Stimulated activated CD4-positive, alpha-beta T cell treated with anti-CD3 and anti-CD28 coated beads, Interleukin-4, amount 100 ng/mL, for 24 hours (primary cell): Measurements from ENCODE around the gene PDE6H.

ENCODE experiments used
- DNase-seq: peaks from one replicate; pipeline ENCODE4 v3.0.0-alpha.2; 2020

Gene PDE6H

DNA sequence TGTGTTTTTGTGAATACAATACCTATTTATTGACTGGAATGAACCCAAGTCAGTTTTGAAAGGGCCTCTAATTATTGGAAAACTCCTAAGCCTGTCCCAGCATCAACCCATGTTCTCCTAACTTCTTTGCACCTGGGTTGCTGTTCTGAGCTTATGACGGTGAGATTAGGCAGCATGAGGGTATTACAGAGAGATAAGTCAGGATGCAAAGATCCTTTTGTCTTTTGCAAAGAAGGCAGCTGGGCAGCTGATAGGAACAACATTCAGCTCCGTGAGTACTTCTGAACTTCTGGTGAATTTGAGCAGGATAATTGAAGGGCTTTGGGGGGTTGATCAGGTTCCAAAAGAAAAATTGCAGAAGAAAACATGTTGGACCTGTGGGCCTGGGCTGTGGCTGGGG lies at the start of gene PDE6H:
Gene PDE6H (plus strand): TSS at position 227 of the 400 bp plus-strand sequence. CDS start 4,971 bp downstream, outside the sequence.
- no peak for DNase-seq

DNA sequence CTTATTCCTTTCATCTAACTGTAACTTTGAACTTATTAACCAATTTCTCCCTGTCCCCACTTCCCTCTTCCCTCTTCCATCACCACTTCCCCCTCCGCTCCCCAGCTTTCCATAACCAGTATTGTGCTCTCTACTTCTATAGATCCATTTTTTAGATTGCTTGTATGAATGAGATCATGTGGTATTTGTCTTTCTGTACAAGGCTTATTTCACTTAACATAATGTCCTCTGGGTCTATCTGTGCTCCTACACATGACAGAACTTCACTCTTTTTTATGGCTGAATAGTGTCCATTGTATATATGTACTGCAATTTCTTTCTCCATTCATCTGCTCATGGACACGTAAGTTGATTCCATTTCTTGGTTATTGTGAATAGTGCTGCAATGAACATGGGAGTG lies 48.9 kb upstream of the PDE6H start:
- no peak for DNase-seq

DNA sequence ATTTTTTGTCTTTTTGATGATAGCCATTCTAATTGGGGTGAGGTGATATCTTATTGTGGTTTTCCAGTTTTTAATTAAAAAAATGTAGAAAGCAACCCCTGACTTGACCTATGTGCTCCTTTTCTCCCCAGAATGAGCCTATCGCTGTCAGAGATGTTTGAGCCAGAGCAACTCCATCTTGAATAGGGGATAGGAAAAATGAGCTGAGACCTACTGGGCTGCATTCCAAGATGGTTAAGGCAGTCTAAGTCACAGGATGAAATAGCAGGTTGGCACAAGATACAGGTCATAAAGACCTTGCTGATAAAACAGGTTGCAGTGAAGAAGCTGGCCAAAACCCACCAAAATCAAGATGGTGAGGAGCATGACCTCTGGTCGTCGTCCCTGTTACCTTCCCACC lies 48.3 kb upstream of the PDE6H start:
- DNase-seq, result no peak

DNA sequence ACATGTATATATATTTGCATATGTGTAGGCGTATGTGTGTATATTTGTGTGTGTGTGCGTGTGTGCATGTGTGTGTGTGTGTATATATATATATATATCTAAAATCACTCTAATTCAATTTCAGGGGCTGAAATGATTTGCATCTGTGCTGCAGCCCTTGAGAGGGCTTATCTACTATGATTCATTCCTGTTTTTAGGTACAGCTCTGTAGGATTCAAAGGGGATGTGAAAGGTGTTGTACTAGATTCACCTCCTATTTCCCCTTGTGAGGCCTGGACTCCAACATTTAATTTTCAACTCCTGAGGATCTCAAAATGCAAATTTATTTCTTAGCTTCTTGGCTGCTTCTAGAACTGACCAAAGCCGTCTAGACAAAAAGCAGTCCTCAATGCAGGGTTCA lies 45.6 kb upstream of the PDE6H start:
- no peak for DNase-seq

DNA sequence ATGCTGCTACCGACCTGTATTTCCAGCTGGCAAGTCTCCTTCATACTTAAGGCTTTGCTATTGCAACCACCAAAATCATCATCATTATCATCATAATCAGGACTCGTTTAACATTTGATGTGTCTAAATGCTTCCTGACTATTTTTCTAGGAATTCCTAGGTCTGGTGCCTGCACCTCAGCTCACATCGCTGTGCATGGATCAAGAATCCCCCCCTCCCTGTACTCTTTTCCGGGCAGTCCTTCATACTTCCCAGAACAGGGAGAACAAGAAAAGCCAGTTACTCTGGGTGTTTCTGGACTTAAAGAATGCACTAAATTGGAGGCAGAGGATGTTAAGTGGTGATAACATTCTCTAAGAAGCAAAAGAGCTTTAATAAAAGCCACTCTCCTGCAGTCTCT lies 43.9 kb upstream of the PDE6H start:
- no peak for DNase-seq

DNA sequence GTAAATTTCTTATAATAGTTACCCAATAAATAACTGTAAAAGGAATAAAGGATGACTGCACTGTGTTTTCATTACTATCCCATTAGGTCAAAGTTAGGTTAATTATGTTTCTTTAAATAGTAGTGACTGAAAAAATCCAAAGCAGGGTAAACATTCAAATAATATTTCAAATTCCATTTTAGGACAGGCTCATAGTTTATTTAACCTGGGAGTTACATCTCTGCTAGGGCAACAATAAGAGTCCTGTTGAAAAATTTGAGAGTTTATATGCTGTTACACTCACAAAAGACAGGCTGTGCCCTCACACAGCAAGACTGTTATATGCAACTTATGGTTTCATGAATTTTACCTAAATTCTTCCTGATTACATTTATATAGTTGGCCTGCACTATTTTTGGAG lies 42.5 kb upstream of the PDE6H start:
- no peak for DNase-seq

DNA sequence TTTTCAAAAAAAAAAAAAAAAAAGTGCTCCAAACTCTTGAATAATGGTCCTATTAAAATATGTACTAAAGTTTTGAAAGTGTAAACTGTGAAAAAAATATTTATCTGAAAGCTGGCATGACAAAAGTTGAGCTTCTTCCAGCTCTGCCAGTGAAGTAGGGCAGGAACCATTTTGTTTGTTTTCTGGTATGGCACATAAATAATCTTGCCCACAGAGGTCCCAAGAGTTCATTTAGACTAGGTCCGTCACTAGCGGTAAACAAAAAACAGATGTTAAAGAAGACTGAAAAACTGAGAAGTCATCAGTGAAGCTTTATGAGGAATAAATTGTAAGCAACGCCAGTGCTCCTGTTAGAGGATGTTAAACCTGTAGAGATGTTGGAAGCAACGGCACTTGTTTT lies 41.5 kb upstream of the PDE6H start:
- DNase-seq, result no peak

DNA sequence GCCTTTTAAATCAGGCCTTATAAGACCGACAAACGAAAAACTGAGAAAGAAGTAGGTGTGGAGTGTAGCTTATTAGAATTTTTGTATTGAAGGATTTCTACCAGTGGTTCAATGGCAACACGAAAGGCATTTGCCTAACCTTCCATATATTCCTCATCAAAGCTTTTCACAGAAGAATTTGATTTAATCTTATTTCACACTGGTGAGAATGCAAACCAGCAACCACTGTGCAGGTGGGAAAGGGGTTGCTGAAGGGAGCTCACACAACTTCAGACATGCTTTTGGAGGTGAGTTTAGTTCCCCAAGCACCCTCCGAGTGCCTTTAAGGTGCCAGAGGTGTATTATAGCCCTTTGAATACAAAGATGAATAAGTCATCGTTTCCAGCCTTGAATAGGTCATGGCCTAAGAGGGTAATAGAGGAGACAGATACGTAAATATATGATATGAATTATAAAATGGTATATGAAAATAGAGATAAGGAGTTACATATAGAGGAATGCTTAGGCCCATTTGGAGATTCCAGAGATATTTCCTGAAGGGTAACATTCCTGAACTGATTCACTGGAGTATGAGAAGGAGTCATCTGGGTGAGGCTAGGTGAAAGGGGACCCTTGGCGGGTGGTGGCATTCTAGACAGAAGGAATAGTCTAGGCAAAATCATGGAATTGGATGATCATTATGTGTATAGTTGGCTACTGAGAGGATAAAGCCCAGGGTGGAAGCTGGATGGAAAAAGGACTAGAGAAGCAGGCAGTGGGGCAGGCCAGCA lies 40.9 kb upstream of the PDE6H start:
- DNase-seq, result no peak

DNA sequence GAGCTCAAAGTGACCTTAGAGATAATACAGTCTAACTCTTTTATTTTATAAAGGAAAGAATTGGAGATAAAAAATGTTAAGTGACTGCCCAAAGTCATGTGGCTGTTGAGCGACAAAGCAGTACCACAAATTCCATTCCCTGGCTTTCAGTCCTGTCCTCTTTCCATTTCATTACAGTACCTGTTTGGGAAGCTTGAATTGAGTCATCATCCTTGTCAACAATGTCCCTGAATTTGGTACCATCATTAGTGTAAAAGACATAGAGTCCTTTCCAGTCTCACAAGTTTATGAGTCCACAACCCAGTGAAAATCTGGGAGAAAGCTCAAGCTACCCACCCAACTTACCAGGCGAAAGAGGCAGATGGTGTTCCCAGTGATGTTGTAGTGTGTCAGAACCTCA lies 38.3 kb upstream of the PDE6H start:
- DNase-seq, result no peak

DNA sequence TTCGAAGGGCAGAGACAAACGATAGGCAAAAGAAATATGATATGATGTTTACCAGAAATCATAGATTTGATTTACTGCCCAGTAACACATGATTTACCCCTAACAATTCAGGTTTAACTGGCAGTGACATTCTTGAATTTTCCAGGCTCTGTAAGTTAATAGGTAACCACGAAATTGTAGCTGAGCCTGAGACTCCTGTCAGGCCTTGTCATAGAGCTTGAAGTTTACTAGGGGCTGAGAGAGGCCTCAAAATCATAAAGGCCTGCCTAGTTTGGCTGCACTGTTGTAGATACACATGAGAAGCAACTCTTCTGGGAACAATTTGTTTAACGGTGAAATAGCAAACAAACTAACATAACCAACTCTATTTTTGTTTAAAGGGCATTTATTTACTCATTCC lies 37.8 kb upstream of the PDE6H start:
- DNase-seq, result no peak

DNA sequence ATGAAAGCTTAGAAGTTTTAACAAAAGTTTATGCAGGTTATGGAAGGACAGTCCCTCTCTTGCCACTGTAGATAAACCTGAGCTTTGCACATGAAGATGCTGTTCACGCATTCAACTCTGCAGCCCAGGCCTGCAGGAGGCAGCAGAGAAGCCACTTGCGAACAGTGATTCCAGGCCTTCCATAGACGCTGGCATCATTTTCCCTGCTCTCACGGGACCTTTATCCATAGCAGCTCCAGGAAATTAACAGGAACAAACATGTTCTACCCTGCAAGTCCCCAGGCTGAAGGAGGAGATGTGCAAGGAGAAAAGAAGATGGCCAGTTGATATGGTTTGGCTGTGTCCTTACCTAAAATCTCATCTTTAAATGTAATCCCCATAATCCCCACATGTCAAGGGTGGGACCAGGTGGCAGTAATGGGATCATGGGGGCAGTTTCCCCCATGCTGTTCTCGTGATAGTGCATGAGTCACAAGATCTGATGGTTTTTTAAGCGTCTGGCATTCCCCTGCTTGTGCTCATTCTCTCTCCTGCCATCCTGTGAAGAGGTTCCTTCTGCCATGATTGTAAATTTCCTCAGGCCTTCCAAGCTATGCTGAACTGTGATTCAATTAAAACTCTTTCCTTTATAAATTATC lies 36.5 kb upstream of the PDE6H start:
- DNase-seq, result no peak

DNA sequence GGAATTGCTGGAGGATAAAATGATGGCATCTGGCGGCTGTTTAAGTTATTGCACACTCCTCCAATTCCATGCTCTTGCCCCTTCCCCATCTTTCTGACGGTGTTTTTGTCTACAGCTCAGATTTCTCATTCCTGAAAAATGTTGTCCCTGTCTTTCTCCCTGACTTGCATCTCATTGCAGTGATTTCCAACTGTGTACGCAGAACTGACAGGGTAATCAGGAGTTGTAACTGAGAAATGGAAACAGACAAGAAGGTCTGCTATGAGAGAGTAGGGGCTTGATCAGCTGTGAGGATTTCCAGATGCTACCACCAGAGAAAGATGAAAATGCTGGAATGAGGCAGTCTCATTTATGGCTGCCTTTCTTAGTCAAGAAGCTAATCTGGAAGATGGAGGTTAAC lies 35.8 kb upstream of the PDE6H start:
- DNase-seq, result no peak

DNA sequence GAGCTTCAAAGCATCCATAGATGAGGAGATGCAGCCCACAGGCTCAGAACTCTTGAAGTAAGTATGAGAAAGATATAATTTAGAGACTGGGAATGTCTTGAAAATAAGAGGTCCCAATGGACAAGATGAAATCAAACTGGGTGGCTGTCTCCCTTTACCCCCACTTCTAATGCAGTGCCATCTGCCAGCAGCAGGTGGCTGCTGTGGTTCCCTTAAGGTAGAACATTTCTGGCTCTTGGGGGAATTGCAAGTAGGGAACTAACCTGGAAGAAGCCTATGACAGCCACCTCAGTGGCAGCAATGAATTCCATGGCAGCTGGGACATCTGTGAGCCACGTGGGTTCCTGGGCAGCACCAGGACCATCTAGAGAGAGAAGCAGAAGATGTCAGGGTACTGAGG lies 35.2 kb upstream of the PDE6H start:
- DNase-seq, result no peak

DNA sequence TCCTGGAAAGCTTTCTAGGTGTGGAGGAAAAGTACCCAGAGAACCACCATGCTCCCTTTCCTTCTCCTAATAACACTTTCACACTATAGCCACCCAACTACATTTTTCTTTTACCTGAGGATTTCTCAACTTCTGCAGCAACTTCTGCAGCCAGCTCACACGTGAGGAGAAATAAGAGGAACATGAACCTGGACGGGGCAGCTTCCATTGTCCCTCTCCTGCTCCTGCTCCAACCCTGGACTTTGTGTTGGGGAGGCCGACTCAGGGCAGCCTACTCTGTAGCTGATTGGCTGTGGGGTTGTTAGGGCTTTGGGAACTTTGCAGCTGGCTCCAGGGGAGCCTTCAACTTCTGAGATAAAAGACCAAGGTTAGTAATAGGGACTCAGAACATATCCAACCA lies 34.5 kb upstream of the PDE6H start, which contains the start of gene ERP27:
Gene ERP27 (minus strand): TSS at position 237 of the 400 bp plus-strand sequence. CDS start 29 bp downstream, at position 208.
- no peak for DNase-seq

DNA sequence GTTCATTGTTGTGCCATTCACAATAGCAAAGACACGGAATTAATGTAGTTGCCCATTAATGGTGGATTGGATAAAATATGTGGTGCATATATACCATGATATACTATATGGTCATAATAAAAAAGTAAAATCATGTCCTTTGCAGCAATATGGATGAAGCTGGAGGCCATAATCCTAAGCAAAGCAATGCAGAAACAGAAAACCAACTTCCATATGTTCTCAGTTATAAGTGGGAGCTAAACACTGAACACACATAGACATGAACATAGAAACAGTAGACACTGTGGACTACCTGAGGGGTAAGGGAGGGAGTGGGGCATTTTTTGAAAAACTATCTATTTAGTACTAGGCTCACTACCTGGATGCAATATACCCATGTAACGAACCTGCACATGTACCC lies 31.5 kb upstream of the PDE6H start:
- DNase-seq, result no peak

DNA sequence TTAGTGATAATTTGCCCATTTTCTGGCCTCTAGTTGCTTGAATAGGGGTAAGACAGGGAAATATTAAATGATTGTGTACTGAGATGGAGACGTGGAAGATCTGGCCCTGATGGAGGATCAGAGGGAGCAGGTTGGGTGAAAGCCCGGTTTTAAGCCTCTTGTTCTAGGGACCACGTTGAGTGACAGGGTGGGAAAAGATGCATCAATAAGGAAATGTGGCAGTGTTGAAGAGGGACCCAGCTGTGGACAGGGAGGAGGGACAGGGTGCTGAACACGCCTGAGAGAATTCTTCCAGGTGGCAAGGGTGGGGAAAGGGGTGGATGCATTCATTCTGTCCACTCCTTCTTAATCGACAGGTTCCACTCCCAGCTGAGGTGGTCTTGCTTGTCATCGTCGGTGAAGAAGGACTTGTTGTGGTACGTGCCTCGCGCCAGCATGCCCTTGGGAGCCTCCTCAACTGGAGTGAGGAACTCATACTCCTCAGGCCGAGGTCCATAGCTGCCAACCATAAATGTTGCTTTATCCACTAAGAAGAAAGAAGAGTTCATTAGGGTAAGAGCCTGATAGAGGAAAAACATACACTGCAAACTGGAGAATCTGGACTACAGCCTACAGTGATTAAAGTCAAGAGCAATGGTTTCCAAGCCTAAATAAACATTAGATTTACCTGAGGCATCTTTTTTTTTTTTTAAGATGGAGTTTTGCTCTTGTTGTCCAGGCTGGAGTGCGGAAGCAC lies 30.5 kb upstream of the PDE6H start:
- DNase-seq, result no peak

DNA sequence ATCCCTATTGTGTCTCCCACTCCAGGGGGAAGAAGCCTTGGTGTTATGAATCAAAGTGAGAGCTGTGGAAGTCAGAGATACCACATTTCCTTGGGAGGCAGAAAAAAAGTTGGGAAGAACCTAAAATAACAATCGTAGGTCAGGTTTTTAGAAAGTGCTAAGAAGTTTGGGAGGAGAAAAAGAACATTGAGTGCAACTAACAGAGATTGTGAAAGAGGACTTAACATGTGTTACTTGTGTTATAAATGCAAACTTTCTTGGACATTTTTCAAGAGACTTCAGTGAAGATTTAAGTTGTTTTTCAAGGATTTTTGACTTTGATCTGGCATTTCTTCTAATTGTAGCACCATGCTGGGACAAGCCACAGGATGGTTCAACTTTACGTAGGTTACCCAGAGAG lies 26.7 kb upstream of the PDE6H start:
- DNase-seq, result no peak

DNA sequence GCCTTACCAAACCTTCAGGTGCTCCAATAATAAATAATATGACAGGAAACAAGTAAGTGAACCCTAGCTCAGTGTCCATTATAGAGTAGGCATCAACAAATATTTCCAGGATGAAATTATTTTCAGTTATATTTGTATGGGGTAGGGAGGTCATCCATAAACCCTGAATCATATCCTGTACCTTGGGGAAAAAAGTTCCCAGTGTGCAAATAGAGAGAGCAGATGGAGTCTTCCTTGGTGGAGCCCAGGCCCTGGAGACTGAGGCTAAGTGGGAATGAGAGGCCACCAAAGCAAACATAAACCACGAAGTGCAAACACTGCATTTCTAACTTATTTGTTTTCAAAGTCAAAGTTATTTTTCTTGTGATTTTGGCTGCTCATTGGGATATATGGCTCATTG lies 26.0 kb upstream of the PDE6H start:
- DNase-seq, result no peak

DNA sequence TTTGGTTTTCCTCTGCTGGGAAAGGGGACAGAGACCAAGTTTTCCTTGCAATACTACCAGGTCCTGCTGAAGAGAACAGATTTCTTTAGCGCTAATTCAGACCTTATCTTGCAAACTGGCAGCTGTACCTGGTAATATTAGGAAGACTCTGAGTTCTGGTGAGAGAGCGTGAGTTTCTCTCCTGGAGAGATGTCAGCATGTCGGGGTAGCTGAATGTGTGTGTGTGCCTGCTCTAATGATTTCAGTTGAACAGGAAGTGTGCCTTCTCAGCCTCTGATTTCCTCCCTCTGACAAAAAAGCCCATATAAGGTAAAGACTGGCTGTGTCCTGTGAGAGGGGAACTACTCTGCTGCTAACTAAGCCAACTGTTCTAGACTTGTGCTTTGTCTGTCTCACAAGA lies 24.2 kb upstream of the PDE6H start:
- DNase-seq, result peak; percentile 65

DNA sequence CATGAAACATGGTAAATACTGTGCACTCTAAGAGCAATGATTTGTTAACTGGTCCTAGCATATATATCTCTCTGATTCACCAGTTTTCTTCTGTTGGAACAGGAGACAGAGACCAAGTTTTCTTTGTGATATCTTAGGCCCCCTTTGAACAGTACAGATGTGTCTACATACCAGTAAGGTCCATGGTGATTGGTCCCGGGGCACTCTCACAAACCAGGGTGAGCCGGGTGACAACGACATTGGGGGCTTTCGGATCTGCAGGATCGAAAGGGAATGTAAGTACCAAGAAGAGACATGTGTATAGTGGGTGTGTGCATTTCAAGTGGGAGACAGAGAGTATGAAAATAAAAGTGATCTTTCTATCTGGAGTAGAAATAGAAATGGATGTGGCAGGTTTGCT lies 23.2 kb upstream of the PDE6H start:
- DNase-seq, result no peak

DNA sequence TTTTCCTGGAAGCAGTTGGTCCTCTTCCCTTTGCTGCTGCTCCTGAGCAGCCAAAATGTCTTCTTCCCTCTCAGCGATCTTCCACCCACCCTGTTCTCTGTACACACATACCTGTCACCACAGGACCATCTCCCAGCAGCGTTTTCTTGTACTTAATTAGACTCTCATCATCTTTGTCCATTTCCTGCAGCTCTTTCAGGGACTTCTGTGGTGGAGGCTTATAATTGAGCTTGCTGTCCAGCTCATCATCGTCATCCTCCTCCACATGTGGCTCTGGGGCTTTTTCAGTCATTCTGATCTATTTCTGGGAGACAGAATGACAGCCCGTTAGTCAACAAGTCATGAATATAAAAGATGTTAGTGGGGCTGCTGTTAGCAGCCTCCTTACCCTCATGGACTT lies 22.4 kb upstream of the PDE6H start:
- DNase-seq, result peak; percentile 57

DNA sequence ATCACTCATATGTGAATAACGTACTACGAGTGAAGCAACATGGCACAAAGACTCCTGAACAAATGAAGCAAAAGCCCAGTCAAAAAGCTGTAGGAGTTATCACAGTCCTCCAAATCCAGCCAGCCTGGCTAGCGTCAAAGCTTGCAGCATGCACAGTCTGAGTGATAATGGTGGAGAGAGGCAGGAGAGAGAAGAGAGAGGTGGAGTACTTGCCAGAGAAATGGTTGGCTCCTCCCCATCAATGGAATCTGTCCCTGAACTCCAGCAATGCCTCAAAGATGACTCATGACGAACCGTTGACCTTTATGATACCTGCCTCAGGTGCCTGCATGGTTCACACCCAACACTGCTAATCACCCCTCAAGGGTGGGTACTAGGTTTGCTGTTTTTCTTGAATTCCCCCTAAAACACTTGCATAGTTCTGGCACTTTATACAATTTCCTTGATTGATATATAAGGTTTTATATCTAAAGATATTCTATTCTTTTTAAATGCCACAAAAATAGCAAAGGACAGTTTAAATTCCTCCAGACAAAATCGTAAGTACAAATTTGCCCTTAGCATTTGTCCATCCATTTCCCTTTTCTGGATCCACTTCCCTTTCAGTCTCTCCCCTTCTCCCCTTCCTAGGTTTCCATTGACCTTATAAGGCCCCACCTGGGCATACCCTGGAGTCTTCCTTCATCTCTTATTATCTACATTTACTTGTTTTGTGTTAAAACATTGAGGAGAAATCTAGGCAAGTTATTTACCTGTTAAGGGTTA lies 21.7 kb upstream of the PDE6H start:
- DNase-seq, result no peak

DNA sequence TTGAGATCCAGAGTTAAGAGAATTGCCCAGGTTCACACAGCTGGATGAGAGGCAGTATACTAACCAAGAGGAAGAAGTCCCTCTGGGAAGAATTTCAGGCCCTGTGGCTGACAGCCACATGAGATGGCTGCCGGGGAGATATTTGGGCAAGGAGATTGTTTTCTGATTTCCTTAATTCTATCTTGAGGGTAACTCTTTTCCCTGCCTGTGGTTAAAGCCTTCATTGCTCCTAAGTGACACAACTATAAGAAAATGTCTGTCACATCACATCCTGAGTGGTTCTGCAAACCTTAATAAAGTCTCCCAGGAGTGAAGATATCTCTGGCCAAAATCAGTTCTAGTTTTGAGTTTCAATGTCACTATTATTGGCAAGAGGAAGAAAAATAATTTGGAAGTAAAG lies 21.0 kb upstream of the PDE6H start:
- no peak for DNase-seq
